Measurements from ENCODE around the gene FAM171A1. TPM values are rescaled to one million over a fixed set of nuclear protein-coding genes. Genes with fewer than 3 reads are reported as not detected.
"Not testable (repeated sequence)": the region's sequence is repeated elsewhere in the genome, so short reads cannot be mapped to it uniquely, and the experiment has no call there.

FAM171A1 gene
- total RNA-seq, 1 donor from 2014 or later, result 8.6 TPM

DNA sequence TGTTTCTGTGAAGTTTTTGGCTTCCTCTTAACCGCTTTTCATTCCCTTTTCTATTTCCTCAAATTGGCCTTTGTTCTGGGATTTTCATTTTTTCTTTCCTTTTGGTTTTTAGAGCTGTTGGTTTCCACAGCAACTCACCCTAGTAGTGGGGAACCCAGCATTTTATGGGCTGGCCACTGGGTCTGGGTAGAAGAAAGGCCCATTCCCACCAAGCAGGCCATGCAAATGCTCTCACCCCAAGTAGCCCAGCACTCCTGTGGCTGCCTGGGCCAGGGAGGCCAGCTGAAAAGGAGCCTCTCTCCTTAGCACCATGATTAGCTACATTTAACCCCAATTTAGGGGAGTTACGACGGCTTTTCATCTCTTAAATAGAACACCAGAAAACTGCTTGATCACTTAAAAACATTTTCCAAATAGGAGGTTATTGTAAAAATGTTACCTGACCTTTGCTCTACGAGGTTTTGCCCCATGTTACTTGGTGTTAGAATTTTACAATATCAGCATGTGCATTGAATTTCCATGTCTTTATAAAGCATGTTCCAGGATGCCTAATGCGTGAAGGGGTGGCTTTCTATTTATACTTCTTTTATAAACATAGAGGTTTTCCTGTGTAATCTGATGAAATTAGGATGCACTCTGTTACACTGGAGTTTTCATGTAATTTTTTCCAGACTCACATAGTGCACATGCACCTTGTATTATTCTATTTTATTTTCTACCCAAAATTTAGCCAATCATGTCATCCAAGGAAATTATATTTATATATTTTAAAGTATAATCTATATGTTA, 75.4 kb downstream of the FAM171A1 start:
- ATAC-seq (no peak), DNase-seq (ENCODE audit: low spot score) (no peak)

DNA sequence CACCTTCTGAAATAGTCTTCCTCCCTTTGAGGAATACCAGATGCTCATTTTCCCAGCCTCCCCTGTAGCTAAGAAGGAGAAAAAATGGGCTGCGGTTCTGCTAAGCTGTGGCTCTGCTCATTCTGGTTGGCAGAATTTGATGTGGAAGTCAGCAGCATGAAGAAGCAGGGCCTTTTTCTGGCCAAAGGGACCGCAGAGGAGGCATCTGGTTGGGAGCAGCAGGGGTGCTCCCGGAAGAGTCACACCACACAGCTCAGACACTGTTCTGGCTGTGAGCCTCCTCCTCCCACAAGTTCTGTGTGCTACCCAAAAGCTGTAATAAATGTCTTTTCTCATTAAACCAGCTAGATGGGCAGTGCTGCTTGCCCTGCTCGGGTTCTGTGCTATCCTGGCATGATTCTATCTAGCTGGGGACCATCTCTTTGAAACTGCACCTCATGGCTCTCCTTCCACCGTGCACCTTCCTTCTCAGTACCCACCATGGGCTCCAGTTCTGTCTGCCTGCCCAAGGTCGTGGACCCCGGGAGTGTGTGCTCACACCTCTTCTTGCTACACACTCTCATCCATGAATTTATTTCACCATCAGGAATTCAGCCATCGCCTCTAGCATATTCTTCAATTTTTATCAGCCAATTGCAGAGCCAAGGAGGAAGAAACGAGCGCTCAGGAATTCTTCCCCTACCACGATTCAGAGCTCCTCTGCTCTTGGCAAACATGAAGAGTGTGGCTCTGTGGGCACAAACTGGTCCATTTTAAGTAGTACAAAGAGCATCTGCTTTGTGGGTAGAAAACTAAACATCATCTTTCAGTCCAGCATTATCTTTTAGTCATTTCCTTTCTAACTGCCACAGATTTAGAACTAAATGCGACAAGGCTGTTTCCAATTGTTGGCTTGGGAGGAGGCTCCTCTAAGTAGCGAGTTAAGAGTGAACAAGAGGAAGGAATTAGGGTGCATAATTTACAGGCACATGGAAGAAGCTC, 76.9 kb downstream of the FAM171A1 start:
- no peak for DNase-seq (ENCODE audit: low spot score)
- no peak for ATAC-seq

DNA sequence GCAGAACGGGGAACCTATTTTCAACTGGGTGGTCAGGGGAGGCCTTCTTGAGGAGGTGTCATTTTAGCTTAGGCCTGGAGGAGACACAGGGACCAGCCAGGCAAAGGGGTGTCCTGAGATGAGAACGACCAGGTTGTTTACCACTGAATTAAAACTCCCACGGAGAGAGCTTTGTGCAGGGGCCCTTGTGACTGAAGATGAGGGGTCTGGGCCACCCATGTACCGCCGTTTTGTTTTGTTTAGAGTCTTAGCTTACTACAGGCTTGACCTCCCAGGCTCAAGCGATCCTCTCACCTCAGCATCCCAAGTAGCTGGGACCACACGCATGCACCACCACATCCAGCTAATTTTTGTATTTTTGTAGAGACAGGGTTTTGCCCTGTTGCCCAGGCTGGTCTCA, 80.4 kb downstream of the FAM171A1 start:
- DNase-seq (ENCODE audit: low spot score) (no peak), ATAC-seq (no peak)

DNA sequence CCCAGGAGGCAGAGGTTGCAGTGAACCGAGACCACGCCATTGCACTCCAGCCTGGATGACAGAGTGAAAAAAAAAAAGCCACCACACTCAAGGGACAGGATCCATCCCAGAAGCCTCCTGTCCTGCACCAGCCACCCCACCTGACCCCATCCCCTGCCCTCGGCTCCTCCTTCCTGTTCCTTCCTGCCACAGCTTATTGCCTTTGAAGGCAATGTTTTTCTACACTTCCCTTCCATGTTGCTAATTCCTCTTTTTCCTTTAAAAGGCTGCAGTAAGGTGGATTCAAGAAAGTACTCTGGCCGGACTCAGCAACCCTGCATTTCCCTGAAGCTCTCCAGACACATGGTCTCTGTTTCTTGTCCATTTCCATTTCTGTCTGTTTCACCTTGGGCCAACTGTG, 80.9 kb downstream of the FAM171A1 start:
- ATAC-seq (no peak), DNase-seq (ENCODE audit: low spot score) (no peak)

DNA sequence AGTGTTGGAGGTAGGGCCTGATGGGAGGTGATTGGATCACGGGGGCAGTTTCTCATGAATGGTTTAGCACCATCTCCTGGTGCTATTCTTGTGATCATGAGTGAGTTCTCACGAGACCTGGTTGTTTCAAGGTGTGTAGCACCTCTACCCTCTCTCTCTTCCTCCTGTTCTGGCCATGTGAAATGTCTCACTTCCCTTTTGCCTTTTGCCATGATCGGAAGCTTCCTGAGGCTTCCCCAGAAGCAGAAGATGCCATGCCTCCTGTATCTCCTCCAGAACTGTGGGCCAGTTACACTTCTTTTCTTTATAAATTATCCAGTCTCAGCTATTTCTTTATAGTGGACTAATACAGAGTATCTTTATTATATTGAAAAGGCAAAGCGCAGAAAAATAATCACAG, 90.1 kb downstream of the FAM171A1 start:
- ATAC-seq (no peak), DNase-seq (ENCODE audit: low spot score) (no peak)

DNA sequence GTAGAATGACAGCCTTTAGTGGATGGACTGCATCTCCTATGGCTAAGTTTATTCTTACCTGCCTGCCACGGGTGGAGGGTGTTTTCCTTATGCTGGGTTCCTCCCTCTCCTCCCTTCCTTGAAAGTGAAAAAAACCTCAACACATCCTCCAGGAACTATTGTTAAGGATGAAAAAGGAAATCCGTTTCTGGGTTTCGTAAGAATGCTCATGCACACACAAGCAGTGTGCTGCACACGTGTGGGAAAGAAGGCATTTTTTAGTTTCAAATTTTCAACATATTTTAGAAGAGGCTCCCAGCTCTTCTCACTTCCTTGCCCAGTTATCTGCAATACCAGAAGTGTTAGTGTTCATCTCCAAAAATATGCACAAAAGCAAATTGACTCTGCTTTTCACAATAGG, 90.6 kb downstream of the FAM171A1 start:
- DNase-seq (ENCODE audit: low spot score) (no peak), ATAC-seq (no peak)

DNA sequence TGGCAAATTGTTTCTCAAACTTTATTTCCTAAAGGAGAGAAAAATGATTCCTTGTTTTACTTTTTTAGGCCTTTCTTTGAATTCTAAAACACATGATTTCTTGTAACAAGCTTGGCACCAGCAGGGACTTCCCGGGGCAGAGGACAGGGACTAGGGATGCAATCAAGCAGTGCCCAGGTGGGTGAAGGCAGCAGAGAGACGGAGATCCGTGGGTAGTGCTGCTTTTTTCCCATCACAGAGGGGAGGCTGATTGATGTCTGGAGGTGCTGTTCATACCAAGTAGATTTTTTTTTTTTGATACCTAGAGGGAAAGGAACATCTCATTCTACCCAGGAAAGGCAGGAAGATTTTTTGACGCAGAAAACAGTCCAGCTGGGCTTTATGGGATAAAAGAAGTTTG, 91.9 kb downstream of the FAM171A1 start:
- ATAC-seq (no peak), DNase-seq (ENCODE audit: low spot score) (no peak)

DNA sequence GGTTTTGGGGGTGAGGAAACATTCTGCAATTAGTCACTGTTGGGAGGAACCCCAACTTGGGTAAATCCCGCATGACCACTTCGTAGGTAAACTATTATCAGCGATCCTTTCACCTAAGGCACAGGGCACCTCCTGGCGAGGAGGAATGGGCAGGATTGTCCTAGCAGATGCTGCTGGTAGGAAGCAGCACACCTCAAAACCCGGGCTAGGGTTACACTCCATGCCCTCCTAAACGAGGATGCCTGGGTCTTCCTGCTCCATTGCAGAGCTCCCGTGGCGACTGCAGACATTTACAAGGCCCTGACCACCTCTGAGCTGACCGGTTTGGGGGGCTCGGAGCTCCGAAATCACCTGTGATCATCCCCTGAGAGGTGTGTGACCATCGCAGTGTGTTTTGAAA, 92.3 kb downstream of the FAM171A1 start:
- DNase-seq (ENCODE audit: low spot score) (no peak), ATAC-seq (no peak)

DNA sequence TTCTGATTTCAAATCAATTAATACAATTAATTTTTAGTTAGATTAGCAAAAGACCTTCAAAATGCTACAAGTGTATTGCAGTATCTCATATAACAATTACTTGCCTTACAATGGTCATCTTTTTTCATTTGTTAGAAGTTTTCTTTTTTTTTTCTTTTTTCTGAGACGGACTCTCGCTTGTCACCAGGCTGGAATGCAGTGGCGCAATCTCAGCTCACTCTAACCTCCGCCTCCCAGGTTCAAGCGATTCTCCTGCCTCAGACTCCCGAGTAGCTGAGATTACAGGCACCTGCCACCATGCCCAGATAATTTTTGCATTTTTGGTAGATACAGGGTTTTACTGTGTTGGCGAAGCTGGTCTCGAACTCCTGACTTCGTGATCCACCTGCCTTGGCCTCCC, 95.0 kb downstream of the FAM171A1 start:
- not testable (repeated sequence) for ATAC-seq; DNase-seq (ENCODE audit: low spot score)

DNA sequence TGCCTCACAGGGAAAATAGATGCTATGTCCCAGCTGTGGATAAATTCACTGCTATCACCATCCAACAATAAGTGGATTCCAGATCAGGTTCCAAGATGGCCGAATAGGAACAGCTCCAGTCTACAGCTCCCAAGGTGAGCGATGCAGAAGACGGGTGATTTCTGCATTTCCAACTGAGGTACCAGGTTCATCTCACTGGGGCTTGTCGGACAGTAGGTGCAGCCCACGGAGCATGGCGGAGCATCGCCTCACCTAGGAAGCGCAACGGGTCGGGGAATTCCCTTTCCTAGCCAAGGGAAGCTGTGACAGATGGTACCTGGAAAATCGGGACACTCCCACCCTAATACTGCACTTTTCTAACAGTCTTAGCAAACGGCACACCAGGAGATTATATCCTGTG, 101.3 kb downstream of the FAM171A1 start:
- DNase-seq (ENCODE audit: low spot score); ATAC-seq: not testable (repeated sequence)

DNA sequence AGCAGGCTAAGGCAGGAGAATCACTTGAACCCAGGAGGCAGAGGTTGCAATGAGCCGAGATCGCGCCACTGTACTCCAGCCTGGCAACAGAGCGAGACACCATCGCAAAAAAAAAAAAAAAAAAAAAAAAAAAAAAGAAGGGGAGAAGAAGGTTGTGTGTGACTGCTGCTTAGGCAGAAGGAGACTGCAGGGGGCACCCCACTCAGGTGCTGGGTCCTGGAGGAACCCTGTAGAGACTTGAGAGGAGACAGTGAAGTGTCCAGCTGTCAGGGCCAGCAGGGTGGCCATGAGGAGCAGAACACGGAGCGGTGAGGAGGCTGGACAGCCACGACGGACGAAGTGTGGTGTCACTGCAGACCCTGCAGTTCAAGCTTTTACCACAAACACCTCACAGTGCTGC, 103.6 kb downstream of the FAM171A1 start:
- DNase-seq (ENCODE audit: low spot score), result no peak
- peak; percentile 19 for ATAC-seq

DNA sequence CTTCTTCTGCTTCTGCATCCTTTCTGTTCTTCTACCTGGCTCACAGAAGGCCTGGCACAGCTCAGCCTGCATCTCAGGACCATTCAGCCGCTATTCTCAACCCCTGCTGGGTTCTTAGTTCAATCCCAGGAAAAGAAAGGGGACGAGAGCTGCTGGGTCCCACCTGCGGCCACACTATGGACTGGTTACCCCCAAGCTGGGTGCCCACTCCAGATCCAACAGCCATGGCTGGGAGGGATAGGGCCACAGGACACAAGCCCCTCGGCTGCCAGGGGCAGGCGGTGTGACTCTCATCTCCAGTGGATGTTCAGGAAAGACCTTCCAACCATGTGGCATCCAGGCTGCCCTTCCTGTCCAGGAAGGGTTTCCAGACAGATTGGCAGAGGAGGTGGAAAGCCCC, 105.0 kb downstream of the FAM171A1 start:
- ATAC-seq, result peak; percentile 8
- DNase-seq (ENCODE audit: low spot score), result no peak

DNA sequence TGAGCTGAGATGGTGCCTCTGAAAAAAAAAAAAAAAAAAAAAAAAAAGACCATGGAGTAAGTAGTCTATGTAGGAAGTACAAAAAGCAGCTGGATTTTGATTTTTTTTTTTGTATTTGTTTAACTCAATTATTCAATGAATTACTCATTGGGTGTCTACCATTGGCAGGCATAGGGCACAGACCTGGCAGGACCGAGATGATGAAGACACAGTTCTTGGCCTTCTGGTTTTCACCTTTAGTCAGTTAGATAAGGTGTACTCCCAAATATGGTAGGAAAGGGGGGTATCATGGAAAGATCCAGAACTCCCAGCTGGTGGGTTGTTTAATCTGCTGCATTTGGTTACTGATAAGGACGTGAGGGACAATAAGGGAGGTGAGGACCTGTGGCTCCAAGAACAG, 105.5 kb downstream of the FAM171A1 start:
- ATAC-seq, result peak; percentile 64

DNA sequence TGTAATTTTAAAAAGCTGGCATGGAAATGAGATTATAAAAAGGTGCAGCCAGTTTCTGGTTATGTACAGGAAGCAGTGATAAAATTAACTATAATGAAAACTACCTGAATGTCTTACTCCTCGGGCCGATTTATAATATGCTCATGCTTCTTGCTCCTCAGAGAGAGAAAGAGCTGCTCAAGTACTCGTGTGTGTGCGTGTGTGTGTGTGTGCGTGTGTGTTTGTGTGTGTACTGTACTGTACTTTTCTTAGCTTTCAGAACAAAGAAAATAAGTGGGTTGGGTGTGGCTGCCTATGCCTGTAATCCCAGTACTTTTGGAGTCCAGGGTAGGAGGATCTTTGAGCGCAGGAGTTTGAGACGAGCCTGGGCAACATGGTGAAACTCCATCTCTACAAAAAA, 106.0 kb downstream of the FAM171A1 start:
- ATAC-seq (no peak), DNase-seq (ENCODE audit: low spot score) (no peak)

More for the DNA sequence above, 105.5 kb downstream of the FAM171A1 start:
- DNase-seq (ENCODE audit: low spot score), result no peak

DNA sequence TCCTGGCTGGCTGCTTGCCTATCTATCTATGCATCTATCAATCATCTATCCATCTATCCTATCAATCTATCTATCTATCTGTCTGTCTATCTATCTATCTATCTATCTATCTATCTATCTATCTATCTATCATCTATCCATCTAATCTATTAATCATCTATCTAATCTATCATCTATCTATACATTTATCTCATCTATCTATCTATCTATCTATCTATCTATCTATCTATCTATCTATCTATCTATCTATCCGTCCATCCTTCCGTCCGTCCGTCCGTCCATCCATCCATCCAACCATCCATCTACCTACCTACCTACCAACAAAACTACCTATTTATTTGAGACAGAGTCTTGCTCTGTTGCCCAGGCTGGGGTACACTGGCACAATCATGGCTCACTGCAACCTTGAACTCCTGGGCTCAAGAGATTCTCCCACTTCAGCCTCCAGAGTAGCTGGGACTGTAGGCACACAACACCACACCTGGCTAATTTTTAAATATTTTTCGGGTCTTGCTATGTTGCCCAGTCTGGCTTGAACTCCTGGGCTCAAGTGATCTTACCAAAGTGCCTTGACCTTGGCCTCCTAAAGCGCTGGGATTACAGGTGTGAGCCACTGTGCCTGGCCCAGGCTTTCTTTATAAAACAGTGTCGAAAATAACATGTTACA, 107.3 kb downstream of the FAM171A1 start:
- no peak for DNase-seq (ENCODE audit: low spot score)
- ATAC-seq, result no peak

DNA sequence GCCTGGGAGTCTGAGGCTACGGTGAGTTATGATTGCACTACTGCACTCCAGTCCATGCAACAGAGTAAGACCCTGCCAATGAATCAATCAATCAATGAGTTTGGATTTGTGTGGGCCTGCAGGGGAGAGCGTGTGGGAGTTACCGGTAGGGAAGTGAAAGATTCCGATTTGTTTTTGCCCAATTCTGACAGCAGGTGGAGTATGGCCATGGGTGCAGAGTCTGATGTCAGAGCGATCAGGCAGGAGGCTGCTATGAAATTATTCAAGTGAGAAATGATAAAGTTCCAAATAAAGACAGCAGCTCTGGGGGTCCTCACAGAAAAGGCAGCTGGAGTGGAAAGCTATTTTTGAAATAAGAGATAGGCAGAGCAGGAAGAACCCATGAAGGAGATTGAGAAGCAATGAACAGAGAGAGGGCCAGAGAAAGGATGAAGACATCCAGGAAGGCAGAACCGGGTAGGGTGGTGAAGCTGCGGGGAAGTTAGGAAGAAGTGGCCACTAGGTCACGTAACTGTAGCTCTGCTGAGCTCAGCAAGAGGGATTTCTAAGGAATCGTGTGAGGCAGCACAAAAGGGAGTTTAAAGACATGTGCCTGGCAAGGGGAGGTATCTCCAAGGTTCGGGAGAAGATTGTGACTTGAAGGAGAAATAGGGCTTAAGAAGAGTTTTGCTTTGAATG, 108.9 kb downstream of the FAM171A1 start:
- ATAC-seq, result peak; percentile 92
- no peak for DNase-seq (ENCODE audit: low spot score)

DNA sequence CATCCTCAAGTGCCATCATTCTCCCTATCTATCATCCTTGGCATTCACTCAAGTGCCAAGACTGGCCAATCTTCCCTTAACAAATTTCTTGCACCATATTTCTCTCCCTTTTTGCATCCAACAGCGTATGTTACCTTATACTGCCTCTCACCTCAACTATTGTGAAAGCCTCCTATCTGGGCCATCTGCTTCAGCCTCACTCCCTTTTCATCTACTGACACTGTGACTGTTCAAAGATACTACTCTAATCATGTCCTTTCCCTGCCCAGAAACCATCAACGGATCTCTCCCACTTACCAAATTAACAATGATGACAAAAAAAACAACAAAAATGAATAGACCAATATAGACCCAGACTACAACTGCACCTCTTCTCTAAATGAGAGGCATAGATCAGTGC, 112.0 kb downstream of the FAM171A1 start:
- ATAC-seq, result no peak

DNA sequence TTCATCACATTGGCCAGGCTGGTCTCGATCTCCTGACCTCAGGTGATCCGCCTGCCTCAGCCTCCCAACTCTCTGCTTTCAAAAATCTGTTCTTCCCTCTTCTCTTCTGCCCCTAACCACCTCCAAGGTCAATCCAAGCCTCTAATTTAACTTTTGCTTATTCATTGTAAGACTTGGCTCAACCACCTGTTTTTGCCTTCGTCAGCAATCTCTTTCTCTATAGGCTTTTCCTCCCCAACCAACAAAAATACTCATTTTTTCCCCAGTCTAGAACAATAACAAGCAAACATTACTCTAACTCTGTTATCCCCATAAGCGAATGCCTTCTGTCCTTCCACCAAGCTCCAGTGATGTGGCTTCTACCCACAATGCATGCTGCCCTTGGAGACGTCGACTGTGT, 112.8 kb downstream of the FAM171A1 start:
- no peak for DNase-seq (ENCODE audit: low spot score)
- no peak for ATAC-seq

More for the DNA sequence above, 112.0 kb downstream of the FAM171A1 start:
- no peak for DNase-seq (ENCODE audit: low spot score)

DNA sequence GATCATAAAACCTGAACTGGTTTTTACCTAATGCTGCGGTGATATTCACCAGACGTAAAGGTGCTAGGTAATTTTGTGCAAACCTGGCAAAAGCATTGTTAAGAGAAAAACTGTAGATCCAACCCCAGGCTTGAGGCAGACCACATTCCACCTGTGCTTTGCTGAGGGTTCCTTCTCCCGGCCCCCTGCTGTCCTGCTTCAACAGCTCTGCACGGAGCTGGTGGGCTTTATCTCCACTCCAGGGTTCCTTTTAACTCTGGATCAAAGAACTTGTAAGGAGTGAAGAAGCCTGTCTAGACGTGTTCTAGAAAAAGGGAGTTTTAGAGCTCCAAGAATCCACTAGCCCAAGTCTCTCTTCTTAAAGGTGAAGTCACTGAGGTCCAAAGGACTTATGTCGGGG, 115.1 kb downstream of the FAM171A1 start:
- ATAC-seq (no peak), DNase-seq (ENCODE audit: low spot score) (no peak)

DNA sequence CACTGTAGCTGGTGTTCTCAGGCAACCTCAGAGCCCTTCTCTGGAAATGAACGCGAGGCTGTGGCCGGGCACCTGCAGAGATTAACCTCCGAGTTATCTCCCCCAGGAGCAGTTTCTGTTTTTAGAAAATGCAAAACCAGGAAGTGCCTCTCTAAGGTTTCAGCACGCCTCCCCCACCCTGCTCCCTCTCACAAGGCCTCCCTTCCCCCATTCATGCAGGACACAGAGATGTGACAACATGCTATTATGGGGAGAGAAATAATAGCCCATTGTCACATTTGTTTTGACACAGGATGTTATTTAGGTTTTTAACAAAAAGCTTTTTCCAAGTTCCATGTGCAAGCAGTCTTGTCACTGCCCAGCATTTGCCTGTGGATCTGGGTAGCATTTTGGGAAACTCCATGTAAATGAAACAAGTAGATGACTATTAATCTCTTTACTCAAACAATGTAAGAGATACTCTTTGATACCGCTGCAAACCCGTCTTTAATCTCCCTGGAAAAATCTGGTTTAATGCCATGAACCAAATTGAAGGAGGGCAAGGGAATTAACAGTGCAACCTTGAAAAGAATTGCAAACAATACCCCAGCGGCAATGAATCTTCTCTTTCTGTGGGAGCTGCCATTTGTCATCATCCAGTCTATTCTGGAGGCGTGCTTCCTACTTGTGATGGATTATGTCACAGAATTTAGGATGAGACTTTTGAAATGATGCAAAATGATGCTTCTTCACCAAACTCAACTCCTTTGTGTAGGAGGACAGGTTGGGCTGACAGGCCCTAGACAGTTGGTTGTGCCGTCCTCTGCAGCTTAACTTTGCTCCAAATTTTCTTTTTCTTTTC, 116.1 kb downstream of the FAM171A1 start:
- DNase-seq (ENCODE audit: low spot score) (no peak), ATAC-seq (no peak)
